Transverse colon (tissue), 3 donors: ENCODE results near the gene PNKD.

Experiments used
- CTCF ChIP-seq, 5 experiments: fragments of 200-600 bp in 3 of 5; fragments of 450-650 bp in 2 of 5; sonication (generic) in 3 of 5; IDR thresholded peaks; 1 replicate in 2 of 5; 2 replicates in 3 of 5; pipeline ENCODE4 v1.5.1; 2016 to 2017; ENCODE audit warnings: antibody characterized with exemption in 5 of 5, inconsistent platforms in 3 of 5, mild to moderate bottlenecking in 2 of 5, moderate library complexity in 1 of 5
- POLR2A ChIP-seq: fragments of 450-650 bp; IDR thresholded peaks from one replicate; pipeline ENCODE4 v1.6.1; 2016; ENCODE audit warnings: antibody characterized with exemption, mild to moderate bottlenecking, moderate library complexity

- TF ChIP-seq CTCF (IDR thresholded peaks at IDR 0.05) (no peak), POLR2A (no peak)
Observed at GRCh38 chr2:218347172-218347571, 76.9 kb downstream of the PNKD start.
